PC-3 (cell line): Measurements from ENCODE around the gene SDK2.

Source experiments
- CTCF ChIP-seq: fragments of 300-600 bp; sonication (generic); conservative IDR thresholded peaks from 2 replicates; pipeline ENCODE4 v1.5.1; 2017; ENCODE audit warnings: antibody characterized with exemption, low read depth, mild to moderate bottlenecking, low read length
- EZH2 ChIP-seq: fragments of 300-600 bp; sonication (generic); IDR thresholded peaks from one replicate; pipeline ENCODE4 v1.6.1; 2017; ENCODE audit warnings: antibody characterized with exemption, mild to moderate bottlenecking, low read length; ENCODE audit not compliant: unreplicated experiment

GRCh38 chr17:73390221-73390620 lies 254.0 kb downstream of the SDK2 start:
- no peak for TF ChIP-seq EZH2
- TF ChIP-seq CTCF: no peak
